OCI-LY3 (cell line): ENCODE measurements around the gene DUOXA1.

Experiments used
- CTCF ChIP-seq: fragments of 200-600, 300-600 bp; sonication (generic); IDR thresholded peaks from 2 replicates; pipeline ENCODE4 v1.5.1; 2014; ENCODE audit warnings: antibody characterized with exemption, low read length, low read depth
- EZH2phosphoT487 ChIP-seq: fragments of 200-600 bp; shearing (Covaris generic); IDR thresholded peaks from 2 replicates; pipeline ENCODE4 v1.6.1; 2018; ENCODE audit warnings: antibody characterized with exemption, mixed run types, low read depth

GRCh38 chr15:45130291-45131000 lies 767 bp upstream of the DUOXA1 start:
- TF ChIP-seq CTCF (no peak), EZH2phosphoT487 (no peak)
